H1 (cell line): Measurements from ENCODE around the gene OR2L3. TPM values are rescaled to one million over a fixed set of nuclear protein-coding genes. Genes with fewer than 3 reads are reported as not detected.

ENCODE experiments used
- CTCF ChIA-PET: fragments of 300-600 bp; sonication (Branson Sonifier 250); formaldehyde crosslinking; loops from one replicate; lab custom pipeline; 2021; ENCODE audit not compliant: partially characterized antibody; lab: Charles Lee
- POLR2A ChIA-PET: fragments of 300-600 bp; sonication (Branson Sonifier 250); formaldehyde crosslinking; loops from one replicate; lab custom pipeline; 2021; ENCODE audit warnings: inconsistent platforms; ENCODE audit not compliant: partially characterized antibody; lab: Charles Lee
- DNase-seq, 2 experiments: peaks; one replicate each; pipeline versions ENCODE4 v3.0.0 to v3.0.0-alpha.2; 2010 to 2022; ENCODE audit warnings: low spot score in 2 of 2, low read depth in 1 of 2, mixed read lengths in 1 of 2
- FAIRE-seq: peaks from 2 replicates; lab custom pipeline; 2011; peaks lifted over from hg19 to GRCh38; lab: Jason Lieb, UNC
- H2AFZ ChIP-seq: 2 replicates; pipeline ENCODE4 v1.8.1; 2012; ENCODE audit warnings: low read length, inconsistent platforms
- H2AK5ac ChIP-seq: 2 replicates; pipeline ENCODE4 v1.6.1; 2013; ENCODE audit warnings: low read depth, low read length
- H2BK120ac ChIP-seq: replicated peaks from 2 replicates; pipeline ENCODE3; 2013; ENCODE audit warnings: low read depth, low read length, inconsistent platforms
- H2BK12ac ChIP-seq: 2 replicates; pipeline ENCODE4 v1.6.1; 2013; ENCODE audit warnings: low read depth, low read length
- H2BK15ac ChIP-seq: 2 replicates; pipeline ENCODE4 v1.6.1; 2013; ENCODE audit warnings: low read length
- H2BK20ac ChIP-seq: 2 replicates; pipeline ENCODE4 v1.6.1; 2013; ENCODE audit warnings: low read length
- H2BK5ac ChIP-seq: 2 replicates; pipeline ENCODE4 v1.6.1; 2013; ENCODE audit warnings: low read depth, low read length
- H3K14ac ChIP-seq: 2 replicates; pipeline ENCODE4 v1.6.1; 2013; ENCODE audit warnings: inconsistent platforms; ENCODE audit not compliant: insufficient read length
- H3K18ac ChIP-seq: 2 replicates; pipeline ENCODE4 v1.6.1; 2013; ENCODE audit warnings: low read length; ENCODE audit errors: extremely low read depth
- H3K23ac ChIP-seq: 2 replicates; pipeline ENCODE4 v1.6.1; 2013; ENCODE audit warnings: inconsistent platforms; ENCODE audit not compliant: insufficient read length
- H3K23me2 ChIP-seq: 2 replicates; pipeline ENCODE4 v1.6.1; 2013; ENCODE audit warnings: low read depth, low read length
- H3K27ac ChIP-seq: 2 replicates; pipeline ENCODE4 v1.6.1; 2011; ENCODE audit warnings: low read depth, low read length, inconsistent platforms
- H3K27me3 ChIP-seq, 4 experiments: replicated peaks in 1 of 4; 1 replicate in 1 of 4; 2 replicates in 3 of 4; pipeline versions ENCODE4 v1.6.1 to v1.8.1; 2011 to 2013; ENCODE audit warnings: low read length in 3 of 4, mild to moderate bottlenecking in 3 of 4, inconsistent platforms in 2 of 4, mixed read lengths in 2 of 4, moderate library complexity in 1 of 4; ENCODE audit not compliant: control insufficient read depth in 3 of 4, insufficient read depth in 3 of 4; ENCODE audit errors: extremely low read depth in 1 of 4
- H3K36me3 ChIP-seq, 4 experiments: 2 replicates each; pipeline versions ENCODE4 v1.6.1 to v1.8.1; 2011 to 2013; ENCODE audit warnings: mild to moderate bottlenecking in 4 of 4, low read length in 3 of 4, moderate library complexity in 2 of 4, control low read depth in 1 of 4, inconsistent platforms in 1 of 4; ENCODE audit not compliant: insufficient read depth in 4 of 4, control insufficient read depth in 2 of 4
- H3K4ac ChIP-seq: replicated peaks from 2 replicates; pipeline ENCODE3; 2013; ENCODE audit warnings: low read length, low read depth, mixed read lengths, inconsistent platforms; ENCODE audit not compliant: insufficient read length
- H3K4me1 ChIP-seq, 4 experiments: replicated peaks in 1 of 4; 1 replicate in 1 of 4; 2 replicates in 3 of 4; pipeline versions ENCODE4 v1.6.1 to v1.8.1; 2011 to 2013; ENCODE audit warnings: low read length in 3 of 4, inconsistent platforms in 2 of 4, mixed read lengths in 1 of 4; ENCODE audit not compliant: insufficient read depth in 4 of 4, control insufficient read depth in 3 of 4
- H3K4me2 ChIP-seq, 2 experiments: 2 replicates each; pipeline versions ENCODE4 v1.6.1 to v1.8.1; 2011 to 2013; ENCODE audit warnings: low read depth in 2 of 2, low read length in 2 of 2, control low read depth in 1 of 2, inconsistent platforms in 1 of 2, mild to moderate bottlenecking in 1 of 2; ENCODE audit not compliant: insufficient read depth in 1 of 2
- H3K4me3 ChIP-seq, 4 experiments: fragments of 200-600, 300-600 bp in 1 of 4; sonication (generic), shearing (Covaris generic), sonication (Bioruptor Twin) in 1 of 4; 2 replicates each; pipeline versions ENCODE4 v1.5.1 to v1.8.1; 2011 to 2016; ENCODE audit warnings: low read length in 4 of 4, low read depth in 3 of 4, control low read depth in 2 of 4, inconsistent platforms in 2 of 4, mild to moderate bottlenecking in 2 of 4, mixed read lengths in 1 of 4, moderate library complexity in 1 of 4; ENCODE audit not compliant: insufficient read depth in 2 of 4; ENCODE audit errors: extremely low read depth in 1 of 4
- H3K56ac ChIP-seq: replicated peaks from 2 replicates; pipeline ENCODE3; 2013; ENCODE audit warnings: low read depth, mild to moderate bottlenecking, mixed read lengths, low read length, inconsistent platforms; ENCODE audit not compliant: insufficient read length
- H3K79me1 ChIP-seq: 2 replicates; pipeline ENCODE4 v1.6.1; 2013; ENCODE audit warnings: low read depth, low read length, control low read depth
- H3K79me2 ChIP-seq, 2 experiments: 2 replicates each; pipeline versions ENCODE4 v1.6.1 to v1.8.1; 2012 to 2013; ENCODE audit warnings: low read length in 2 of 2, mild to moderate bottlenecking in 2 of 2, inconsistent platforms in 1 of 2; ENCODE audit not compliant: insufficient read depth in 2 of 2, control insufficient read depth in 1 of 2
- H3K9ac ChIP-seq, 4 experiments: replicated peaks in 1 of 4; 1 replicate in 1 of 4; 2 replicates in 3 of 4; pipeline versions ENCODE4 v1.6.1 to v1.8.1; 2011 to 2013; ENCODE audit warnings: low read depth in 3 of 4, low read length in 3 of 4, control low read depth in 2 of 4, mild to moderate bottlenecking in 2 of 4, moderate library complexity in 2 of 4, inconsistent platforms in 1 of 4; ENCODE audit errors: extremely low read depth in 1 of 4
- H3K9me3 ChIP-seq, 2 experiments: 2 replicates each; pipeline versions ENCODE4 v1.6.1 to v1.8.1; 2012 to 2013; ENCODE audit warnings: mild to moderate bottlenecking in 2 of 2, moderate library complexity in 2 of 2, control low read depth in 1 of 2, inconsistent platforms in 1 of 2, low read depth in 1 of 2, low read length in 1 of 2, mixed read lengths in 1 of 2; ENCODE audit not compliant: insufficient read depth in 2 of 2
- H4K20me1 ChIP-seq, 2 experiments: replicated peaks in 1 of 2; 2 replicates each; pipeline versions ENCODE3 to v1.8.1; 2011 to 2013; ENCODE audit warnings: inconsistent platforms in 2 of 2, low read length in 2 of 2, mild to moderate bottlenecking in 1 of 2; ENCODE audit not compliant: insufficient read depth in 2 of 2, control insufficient read depth in 1 of 2
- H4K5ac ChIP-seq: 2 replicates; pipeline ENCODE4 v1.6.1; 2013; ENCODE audit warnings: low read length, low read depth, mixed read lengths, inconsistent platforms; ENCODE audit not compliant: insufficient read length
- H4K8ac ChIP-seq: 2 replicates; pipeline ENCODE4 v1.8.0; 2013; ENCODE audit warnings: mild to moderate bottlenecking, moderate library complexity, low read length, inconsistent platforms; ENCODE audit not compliant: insufficient read depth; ENCODE audit errors: extremely low read depth
- H4K91ac ChIP-seq: replicated peaks from 2 replicates; pipeline ENCODE3; 2013; ENCODE audit warnings: low read length, mixed read lengths, inconsistent platforms; ENCODE audit not compliant: insufficient read length
- EP300 ChIP-seq, 2 experiments: IDR thresholded peaks; 1 replicate in 1 of 2; 2 replicates in 1 of 2; pipeline ENCODE4 v1.6.1; 2011 to 2012; ENCODE audit warnings: low read depth in 2 of 2, low read length in 2 of 2, mild to moderate bottlenecking in 2 of 2, borderline replicate concordance in 1 of 2, inconsistent platforms in 1 of 2, moderate library complexity in 1 of 2
- JUN ChIP-seq: IDR thresholded peaks from 2 replicates; pipeline ENCODE4 v1.6.1; 2011; ENCODE audit warnings: low read depth, mild to moderate bottlenecking, improper control_type of control experiment, low read length
- JUND ChIP-seq: IDR thresholded peaks from 2 replicates; pipeline ENCODE4 v1.6.1; 2011; ENCODE audit warnings: mild to moderate bottlenecking, improper control_type of control experiment, low read length
- POLR2A ChIP-seq, 2 experiments: IDR thresholded peaks; 1 replicate in 1 of 2; 2 replicates in 1 of 2; pipeline ENCODE4 v1.6.1; 2011; ENCODE audit warnings: low read depth in 2 of 2, low read length in 2 of 2, mild to moderate bottlenecking in 2 of 2; ENCODE audit errors: control extremely low read depth in 1 of 2
- POLR2AphosphoS5 ChIP-seq: IDR thresholded peaks from 2 replicates; pipeline ENCODE4 v1.6.1; 2011; ENCODE audit warnings: low read depth, low read length
- POU5F1 ChIP-seq: IDR thresholded peaks from 2 replicates; pipeline ENCODE4 v1.6.1; 2011; ENCODE audit warnings: low read depth, mild to moderate bottlenecking, low read length, moderate library complexity
- SAP30 ChIP-seq: fragments of 300-600 bp; sonication (generic); IDR thresholded peaks from 2 replicates; pipeline ENCODE4 v1.7.1; 2012; ENCODE audit warnings: low read length, moderate library complexity, mild to moderate bottlenecking, inconsistent platforms; ENCODE audit not compliant: insufficient read depth, insufficient replicate concordance
- SIX5 ChIP-seq: IDR thresholded peaks from 2 replicates; pipeline ENCODE4 v1.6.1; 2011; ENCODE audit warnings: mild to moderate bottlenecking, low read depth, low read length
- SP1 ChIP-seq: IDR thresholded peaks from 2 replicates; pipeline ENCODE4 v1.6.1; 2011; ENCODE audit warnings: low read depth, low read length
- SUZ12 ChIP-seq: fragments of 200-600 bp; sonication (generic); IDR thresholded peaks from 2 replicates; pipeline ENCODE4 v1.6.1; 2012; ENCODE audit warnings: mild to moderate bottlenecking, inconsistent platforms, low read length, moderate library complexity, mixed read lengths
- TAF1 ChIP-seq: IDR thresholded peaks from 2 replicates; pipeline ENCODE4 v1.6.1; 2011; ENCODE audit warnings: mild to moderate bottlenecking, low read depth, low read length
- TBP ChIP-seq: IDR thresholded peaks from 2 replicates; pipeline ENCODE4 v1.6.1; 2011; ENCODE audit warnings: low read depth, low read length, improper control_type of control experiment
- ZNF274 ChIP-seq: IDR thresholded peaks from 2 replicates; pipeline ENCODE4 v1.7.0; 2012; ENCODE audit warnings: low read length, borderline replicate concordance; ENCODE audit errors: extremely low read depth
- WGBS, 2 experiments: shearing (Covaris generic) in 1 of 2; methylation state at CpG; one replicate each; pipeline versions ENCODE4 v1.1.6 to v1.1.7; 2013 to 2015; ENCODE audit warnings: low lambda C conversion rate in 2 of 2, mixed read lengths in 2 of 2, inconsistent platforms in 1 of 2, low coverage in 1 of 2, missing lambda C conversion rate in 1 of 2; ENCODE audit not compliant: insufficient replicate concordance in 2 of 2, insufficient coverage in 1 of 2, insufficient read length in 1 of 2; ENCODE audit errors: extremely low coverage in 1 of 2, missing lambda C conversion rate in 1 of 2; 5-methylcytosine and 5-hydroxymethylcytosine counted together
- polyA plus RNA-seq, 7 experiments: library from polyadenylated mRNA; depleted of rRNA in 3 of 7; stranded (reverse) in 5 of 7; unstranded in 2 of 7; fragments of >200 nt in 5 of 7; fragments of 200-250 nt in 2 of 7; gene quantifications; 1 replicate in 5 of 7; 2 replicates in 1 of 7; 4 replicates in 1 of 7; pipeline versions ENCODE4 v1.2.1 to v1.2.3, GENCODE V29; 2011 to 2013; ENCODE audit warnings: missing spikeins in 2 of 7, mixed read lengths in 2 of 7
- total RNA-seq: library from RNA; stranded (reverse); fragmentation: NEBNext Ultra II Directional; extraction: Animal tissue kit (Norgen Biotek cat#: 25700); gene quantifications from 2 replicates; pipeline ENCODE4 v1.2.1, GENCODE V29; 2021

The OR2L3 gene
- total and polyA plus RNA-seq, 2 of the 8 experiments (the other 6 are each of a cell fraction or from before 2014, with no cell fraction given): not detected

GRCh38 chr1:248045209-248045608, 1.4 kb upstream of the OR2L3 start:
- Histone ChIP-seq H2AK5ac (no peak overlapping the region), H3K23ac (no peak overlapping the region), H4K20me1 (no peaks in the 10 kb centered on the region), H3K4me1 (no peaks in the 10 kb centered on the region), H2BK120ac (no peak overlapping the region), H2BK12ac (no peak overlapping the region), H3K14ac (no peak overlapping the region), H3K9ac (no peak overlapping the region), H3K27me3 (no peaks in the 10 kb centered on the region), H2BK15ac (no peak overlapping the region), H3K27ac (no peak overlapping the region), H3K36me3 (no peaks in the 10 kb centered on the region; a peak in 1 of 8 replicates), H3K56ac (no peak overlapping the region), H3K23me2 (no peaks in the 10 kb centered on the region), H4K5ac (no peak overlapping the region), H2BK5ac (no peak overlapping the region), H2BK20ac (no peak overlapping the region), H3K79me2 (no peaks in the 10 kb centered on the region), H3K79me1 (no peaks in the 10 kb centered on the region), H3K4ac (no peak overlapping the region), H3K9me3 (peaks cover 46 to 54% of the 10 kb centered on the region in 2 experiments), H4K91ac (no peak overlapping the region), H3K18ac (no peak overlapping the region), H3K4me3 (no peak overlapping the region), H2AFZ (no peak overlapping the region), H3K4me2 (no peak overlapping the region), H4K8ac (no peak overlapping the region)
- DNase-seq: no peak
- ChIA-PET CTCF (no interaction called here), POLR2A (no interaction called here)
- 73% methylated on average over 5 of the region's 5 CpGs; no CpG with 5 or more reads in 1 of the 2 experiments for WGBS, 2 experiments
- no peak for FAIRE-seq
- no peak for TF ChIP-seq JUND
- TF ChIP-seq SAP30: no peak
- TF ChIP-seq POU5F1: no peak
- TF ChIP-seq SP1: no peak
- TF ChIP-seq EP300 (IDR thresholded peaks at IDR 0.05; ENCODE audit: borderline replicate concordance in 1 of 2, low read depth in 2 of 2, low read length in 2 of 2): no peak
- no peak for TF ChIP-seq POLR2A (IDR thresholded peaks at IDR 0.05; ENCODE audit: control extremely low read depth in 1 of 2, low read depth in 2 of 2, low read length in 2 of 2)
- no peak for TF ChIP-seq TBP
- TF ChIP-seq JUN: no peak
- TF ChIP-seq TAF1: no peak
- TF ChIP-seq ZNF274: no peak
- TF ChIP-seq SIX5: no peak
- no peak for TF ChIP-seq POLR2AphosphoS5
- no peak for TF ChIP-seq SUZ12
